ENCODE results near the gene SNX9. TPM values are rescaled to one million over a fixed set of nuclear protein-coding genes. Genes with fewer than 3 reads are reported as not detected.
A peak's percentile ranks its signal among the peaks of the same experiment; 100 is the strongest.

The SNX9 gene
- total and polyA plus RNA-seq, 7 donors = 42.6 to 72.6 (median 63.0) TPM

DNA sequence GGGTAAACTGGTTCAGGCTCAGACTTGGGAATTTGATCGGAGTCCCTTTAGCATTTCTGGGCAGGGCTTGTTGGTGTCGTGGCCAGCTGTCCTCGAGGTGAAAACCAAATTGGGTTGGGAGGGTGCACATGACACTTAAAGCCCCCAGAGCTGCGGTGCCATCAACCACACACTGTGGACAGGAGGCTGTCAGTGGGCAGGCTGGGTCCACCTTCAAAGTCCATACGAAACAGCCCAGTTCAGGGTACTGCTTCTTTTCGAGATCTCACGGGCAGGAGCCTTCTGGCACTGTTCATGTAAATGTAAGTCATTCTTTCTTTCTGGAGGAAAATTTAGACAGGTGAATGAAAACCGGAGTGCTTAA is 165.6 kb downstream of the SNX9 start:
- no peak overlapping the region for H3K4me3 ChIP-seq
- H3K27ac ChIP-seq = peak overlapping the region; percentile 67 to 77 (median 74)
- H3K27me3 ChIP-seq = no peaks in the 10 kb centered on the region
- intact Hi-C loops (cut with DNase I) = no loop called here
- no peaks in the 10 kb centered on the region for H3K9me3 ChIP-seq
- H3K36me3 ChIP-seq = no peaks in the 10 kb centered on the region
- TF ChIP-seq EP300 (IDR thresholded peaks at IDR 0.05) (no peak), POLR2AphosphoS5 (IDR thresholded peaks at IDR 0.05) (no peak), POLR2A (IDR thresholded peaks at IDR 0.05) (no peak)
- TF ChIP-seq, protein P1, sequence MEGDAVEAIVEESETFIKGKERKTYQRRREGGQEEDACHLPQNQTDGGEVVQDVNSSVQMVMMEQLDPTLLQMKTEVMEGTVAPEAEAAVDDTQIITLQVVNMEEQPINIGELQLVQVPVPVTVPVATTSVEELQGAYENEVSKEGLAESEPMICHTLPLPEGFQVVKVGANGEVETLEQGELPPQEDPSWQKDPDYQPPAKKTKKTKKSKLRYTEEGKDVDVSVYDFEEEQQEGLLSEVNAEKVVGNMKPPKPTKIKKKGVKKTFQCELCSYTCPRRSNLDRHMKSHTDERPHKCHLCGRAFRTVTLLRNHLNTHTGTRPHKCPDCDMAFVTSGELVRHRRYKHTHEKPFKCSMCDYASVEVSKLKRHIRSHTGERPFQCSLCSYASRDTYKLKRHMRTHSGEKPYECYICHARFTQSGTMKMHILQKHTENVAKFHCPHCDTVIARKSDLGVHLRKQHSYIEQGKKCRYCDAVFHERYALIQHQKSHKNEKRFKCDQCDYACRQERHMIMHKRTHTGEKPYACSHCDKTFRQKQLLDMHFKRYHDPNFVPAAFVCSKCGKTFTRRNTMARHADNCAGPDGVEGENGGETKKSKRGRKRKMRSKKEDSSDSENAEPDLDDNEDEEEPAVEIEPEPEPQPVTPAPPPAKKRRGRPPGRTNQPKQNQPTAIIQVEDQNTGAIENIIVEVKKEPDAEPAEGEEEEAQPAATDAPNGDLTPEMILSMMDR (IDR thresholded peaks at IDR 0.05) = no peak
- 80 to 88% methylated on average over 8 of the region's 8 CpGs for WGBS, 2 donors
- peaks cover 0 to 45% (median 42%) of the 10 kb centered on the region in 4 donors for H3K4me1 ChIP-seq
- DNase-seq = peak; percentile 39

DNA sequence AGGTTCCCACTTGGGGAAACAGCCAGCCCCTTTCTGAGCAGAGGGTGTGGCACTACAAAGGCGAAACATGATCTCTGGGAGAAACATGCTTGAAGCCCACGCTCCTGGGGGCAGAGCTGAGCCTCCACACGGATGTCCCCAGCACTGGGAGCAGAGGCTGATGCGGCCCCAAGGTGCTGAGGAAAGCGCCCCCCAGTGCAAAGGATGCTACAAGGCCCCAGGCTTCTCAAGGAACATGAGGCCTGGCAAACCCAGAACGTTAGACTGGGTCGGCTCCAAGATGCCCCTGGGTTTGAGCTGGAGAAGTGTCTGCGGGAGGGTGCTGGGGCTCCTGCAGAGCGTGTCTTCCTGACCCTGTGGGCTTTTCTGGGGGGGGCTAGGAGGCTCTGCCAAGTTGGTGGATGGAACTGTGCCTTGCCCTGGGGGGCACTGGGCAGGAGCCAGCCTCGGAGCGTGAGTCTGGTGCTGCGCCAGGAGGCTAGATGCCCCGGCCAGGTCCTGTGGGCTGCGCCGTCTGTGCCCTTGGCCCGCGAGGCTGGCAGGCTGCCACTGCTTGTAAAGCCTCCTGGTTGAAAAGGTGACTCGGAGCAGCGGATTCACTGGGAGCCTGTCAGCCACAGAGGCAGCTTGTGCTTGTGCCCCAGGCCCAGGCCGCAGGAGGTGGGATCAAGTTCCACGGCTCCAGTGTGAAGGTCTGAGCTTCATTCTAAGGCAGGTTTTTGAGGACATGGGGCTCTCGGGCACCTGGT is 166.7 kb downstream of the SNX9 start:
- peak overlapping the region in 2 of 4 donors; percentile 1 to 22 for H3K4me3 ChIP-seq
- no peaks in the 10 kb centered on the region for H3K9me3 ChIP-seq
- H3K27me3 ChIP-seq = no peaks in the 10 kb centered on the region
- H3K27ac ChIP-seq = peak overlapping the region; percentile 67 to 77 (median 74)
- TF ChIP-seq POLR2A (IDR thresholded peaks at IDR 0.05) = no peak
- peak in 2 of 4 donors; percentile 12 to 39 for TF ChIP-seq POLR2AphosphoS5 (IDR thresholded peaks at IDR 0.05)
- H3K4me1 ChIP-seq = peaks cover 0 to 47% (median 36%) of the 10 kb centered on the region in 4 donors
- intact Hi-C loops (cut with DNase I) = no loop called here
- peak; percentile 90 for DNase-seq
- H3K36me3 ChIP-seq = no peaks in the 10 kb centered on the region
- WGBS, 2 donors = 20 to 61% methylated on average over 22 of the region's 22 CpGs

DNA sequence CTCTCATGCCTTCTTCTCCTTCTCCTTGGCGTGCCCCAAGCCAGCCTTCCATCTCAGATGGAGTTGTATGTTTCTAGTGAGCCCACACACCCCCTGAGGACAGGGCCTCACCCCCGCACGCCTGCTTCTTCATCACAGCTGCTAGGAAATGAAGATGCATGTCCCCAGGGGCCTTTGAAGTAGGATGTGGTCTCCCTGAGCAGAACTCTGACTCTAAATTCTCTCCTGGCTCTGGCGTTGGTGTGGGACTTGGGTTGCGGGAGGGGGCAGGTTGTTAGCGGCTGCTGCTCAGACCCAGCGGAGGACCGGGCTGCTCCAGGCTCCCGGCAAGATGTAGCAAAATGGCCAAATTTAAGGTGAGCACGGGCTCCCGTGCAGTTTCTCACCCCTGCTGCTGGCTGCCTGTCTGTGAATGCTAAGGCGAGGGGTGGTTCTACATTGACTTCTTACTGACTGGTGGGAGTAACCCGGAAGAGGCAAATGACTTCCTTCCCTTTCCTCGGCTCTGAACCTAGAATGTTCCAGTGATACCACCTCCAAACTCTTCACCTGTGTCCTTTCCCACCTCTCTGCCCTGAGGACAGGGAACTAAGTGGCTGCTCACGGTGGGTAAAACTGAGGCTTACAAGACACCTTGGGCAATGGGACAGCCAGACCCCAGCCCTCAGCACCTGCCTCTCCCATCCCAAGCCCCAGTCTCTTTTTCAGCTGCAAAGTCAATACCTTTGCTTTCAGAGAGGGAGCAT is 167.4 kb downstream of the SNX9 start:
- H3K4me3 ChIP-seq = peak overlapping the region in 1 of 4 donors; percentile 22
- H3K36me3 ChIP-seq = no peaks in the 10 kb centered on the region
- H3K27ac ChIP-seq = peak overlapping the region; percentile 67 to 77 (median 74)
- H3K9me3 ChIP-seq = no peaks in the 10 kb centered on the region
- 67 to 79% methylated on average over 15 of the region's 15 CpGs for WGBS, 2 donors
- intact Hi-C loops (cut with DNase I) = no loop called here
- H3K4me1 ChIP-seq = peaks cover 0 to 40% (median 31%) of the 10 kb centered on the region in 4 donors
- TF ChIP-seq, protein P1 (IDR thresholded peaks at IDR 0.05) = no peak
- TF ChIP-seq POLR2A (IDR thresholded peaks at IDR 0.05) (no peak), EP300 (IDR thresholded peaks at IDR 0.05) (no peak), POLR2AphosphoS5 (IDR thresholded peaks at IDR 0.05) (no peak)
- H3K27me3 ChIP-seq = no peaks in the 10 kb centered on the region
- DNase-seq = no peak

DNA sequence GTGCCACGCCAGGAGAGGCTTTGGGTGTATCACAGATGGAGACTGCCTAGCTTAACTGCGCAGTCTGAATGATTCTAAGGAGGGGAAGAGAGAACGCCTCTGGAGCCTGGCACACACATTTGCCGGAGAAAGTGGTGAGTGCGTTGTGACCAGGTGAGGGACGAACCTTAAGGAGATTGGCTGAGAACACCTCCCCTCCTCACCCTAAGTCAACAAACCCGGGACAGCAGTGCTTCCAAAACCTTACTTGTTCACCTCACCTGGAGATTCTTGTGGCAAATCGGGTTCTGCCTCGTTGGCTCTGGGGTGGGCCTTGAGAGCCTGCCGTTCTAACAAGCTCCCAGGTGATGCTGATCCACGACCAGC is 168.0 kb downstream of the SNX9 start:
- no peak for TF ChIP-seq POLR2A (IDR thresholded peaks at IDR 0.05)
- TF ChIP-seq EP300 (IDR thresholded peaks at IDR 0.05) = no peak
- no peak for TF ChIP-seq POLR2AphosphoS5 (IDR thresholded peaks at IDR 0.05)
- TF ChIP-seq, protein P1 (IDR thresholded peaks at IDR 0.05) = no peak
- WGBS, 2 donors = 76 to 90% methylated on average over 11 of the region's 11 CpGs
- intact Hi-C loops (cut with DNase I) = no loop called here
- peaks cover 0 to 35% (median 27%) of the 10 kb centered on the region in 4 donors for H3K4me1 ChIP-seq
- H3K9me3 ChIP-seq = no peaks in the 10 kb centered on the region
- no peaks in the 10 kb centered on the region for H3K27me3 ChIP-seq
- no peaks in the 10 kb centered on the region for H3K36me3 ChIP-seq
- no peak overlapping the region for H3K4me3 ChIP-seq
- H3K27ac ChIP-seq = peak overlapping the region; percentile 67 to 77 (median 74)
- DNase-seq = no peak

DNA sequence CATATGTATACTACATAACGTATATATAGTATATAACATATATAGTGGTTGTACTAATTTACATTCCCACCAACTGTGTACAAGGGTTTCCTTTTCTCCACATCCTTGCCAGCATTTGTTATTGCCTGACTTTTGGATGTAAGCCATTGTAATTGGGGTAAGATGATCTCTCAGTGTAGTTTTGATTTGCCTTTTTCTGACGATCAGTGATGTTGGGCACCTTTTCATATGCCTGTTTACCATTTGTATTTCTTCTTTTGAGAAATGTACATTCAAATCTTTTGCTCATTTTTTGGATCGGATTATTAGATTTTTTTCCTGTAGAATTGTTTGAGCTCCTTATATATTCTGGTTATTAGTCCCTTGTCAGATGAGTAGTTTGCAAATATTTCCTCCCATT is 170.0 kb downstream of the SNX9 start:
- H3K27ac ChIP-seq = peak overlapping the region in 1 of 4 donors; percentile 8

More for the DNA sequence above, 170.0 kb downstream of the SNX9 start:
- intact Hi-C loops (cut with DNase I) = no loop called here
- 60 to 78% methylated on average over 3 of the region's 3 CpGs for WGBS, 2 donors
- TF ChIP-seq POLR2AphosphoS5 (IDR thresholded peaks at IDR 0.05) (no peak), POLR2A (IDR thresholded peaks at IDR 0.05) (no peak), EP300 (IDR thresholded peaks at IDR 0.05) (no peak)
- TF ChIP-seq, protein P1 (IDR thresholded peaks at IDR 0.05) = no peak
- peaks cover 0 to 35% (median 26%) of the 10 kb centered on the region in 4 donors for H3K4me1 ChIP-seq
- H3K9me3 ChIP-seq = no peaks in the 10 kb centered on the region
- no peaks in the 10 kb centered on the region for H3K36me3 ChIP-seq
- H3K27me3 ChIP-seq = no peaks in the 10 kb centered on the region
- DNase-seq = no peak
- H3K4me3 ChIP-seq = no peak overlapping the region
